ENCODE data around the gene C11orf68. TPM values are rescaled to one million over a fixed set of nuclear protein-coding genes. Genes with fewer than 3 reads are reported as not detected.

The C11orf68 gene
- total RNA-seq, 1 donor from 2014 or later, result 31.7 TPM

DNA sequence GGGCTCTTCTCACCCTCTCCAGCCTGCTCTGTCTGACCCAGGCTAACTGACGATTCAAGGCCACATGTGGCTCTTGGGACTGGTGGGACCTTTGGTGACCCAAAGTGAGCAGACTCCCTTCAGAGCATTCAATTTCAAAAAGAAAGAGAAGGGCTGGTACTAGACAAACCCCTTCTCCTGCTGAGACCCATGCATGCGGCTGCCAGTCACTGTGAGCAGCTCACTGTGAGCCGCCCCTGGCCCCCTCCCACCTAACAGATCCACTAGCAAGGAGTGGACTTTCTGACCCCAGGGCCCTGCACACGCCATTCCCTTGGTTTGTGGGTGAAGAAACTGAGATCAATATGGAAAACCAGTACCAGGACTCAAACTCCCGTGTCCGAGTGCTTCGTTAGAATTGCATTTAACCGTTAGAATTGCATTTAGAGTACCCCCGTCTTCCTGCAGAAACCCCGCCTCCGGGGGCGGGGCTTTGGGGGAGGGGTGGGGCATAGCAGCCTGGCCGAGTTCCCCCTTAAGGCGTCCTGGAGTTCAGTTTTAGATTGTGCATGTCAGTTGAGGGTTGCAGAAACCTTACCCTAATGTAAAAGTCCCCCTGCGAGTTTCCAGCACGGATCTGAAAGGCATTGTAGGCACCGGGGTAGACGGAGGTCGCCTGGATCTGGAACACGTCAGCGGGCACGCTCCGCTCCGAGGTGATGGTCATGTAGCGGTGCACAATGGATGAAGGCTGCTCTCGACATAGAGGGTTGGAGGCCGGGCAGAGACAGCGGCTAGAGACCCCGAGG lies 51.4 kb downstream of the C11orf68 start:
- ChIA-PET CTCF (interaction anchor here (2.8 kb wide), 1 partner anchor 8 kb away, joined by 10 read pairs; the partner anchor contains the start of gene MUS81), POLR2A (interaction anchor here (2.8 to 5.2 kb wide), 2 partner anchors 8 to 23 kb away, joined by 7 to 113 read pairs; partner anchors contain the start of genes CCDC85B, CFL1 and MUS81)
- DNase-seq (no peak), ATAC-seq (ENCODE audit: low read depth) (peak; percentile 29)
- intact Hi-C loops (cut with micrococcal nuclease), result loop anchor here (1.0 kb wide), 1 partner anchor 7 kb away; the partner anchor contains the start of gene MUS81
- TF ChIP-seq, protein P1, sequence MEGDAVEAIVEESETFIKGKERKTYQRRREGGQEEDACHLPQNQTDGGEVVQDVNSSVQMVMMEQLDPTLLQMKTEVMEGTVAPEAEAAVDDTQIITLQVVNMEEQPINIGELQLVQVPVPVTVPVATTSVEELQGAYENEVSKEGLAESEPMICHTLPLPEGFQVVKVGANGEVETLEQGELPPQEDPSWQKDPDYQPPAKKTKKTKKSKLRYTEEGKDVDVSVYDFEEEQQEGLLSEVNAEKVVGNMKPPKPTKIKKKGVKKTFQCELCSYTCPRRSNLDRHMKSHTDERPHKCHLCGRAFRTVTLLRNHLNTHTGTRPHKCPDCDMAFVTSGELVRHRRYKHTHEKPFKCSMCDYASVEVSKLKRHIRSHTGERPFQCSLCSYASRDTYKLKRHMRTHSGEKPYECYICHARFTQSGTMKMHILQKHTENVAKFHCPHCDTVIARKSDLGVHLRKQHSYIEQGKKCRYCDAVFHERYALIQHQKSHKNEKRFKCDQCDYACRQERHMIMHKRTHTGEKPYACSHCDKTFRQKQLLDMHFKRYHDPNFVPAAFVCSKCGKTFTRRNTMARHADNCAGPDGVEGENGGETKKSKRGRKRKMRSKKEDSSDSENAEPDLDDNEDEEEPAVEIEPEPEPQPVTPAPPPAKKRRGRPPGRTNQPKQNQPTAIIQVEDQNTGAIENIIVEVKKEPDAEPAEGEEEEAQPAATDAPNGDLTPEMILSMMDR (IDR thresholded peaks at IDR 0.05), result no peak
- Mint-ChIP-seq H3K27ac (peak overlapping the region; percentile 27), H3K4me3 (no peak overlapping the region), H3K36me3 (ENCODE audit: low read depth) (peaks cover 45% of the 10 kb centered on the region), H3K27me3 (no peaks in the 10 kb centered on the region), H3K4me1 (peaks cover 11% of the 10 kb centered on the region), H3K9me3 (no peaks in the 10 kb centered on the region)

Other genes starting within 250 kb of the C11orf68 start
- 108 and 120 TPM in 2 replicates for gene KAT5, start 206.8 kb downstream of the C11orf68 start, total RNA-seq
- gene RNASEH2C, start 198.3 kb downstream of the C11orf68 start, total RNA-seq, result 85.3 and 91.4 TPM in 2 replicates
- 17.4 and 20.9 TPM in 2 replicates for gene AP5B1, start 138.1 kb downstream of the C11orf68 start, total RNA-seq
- 0.09 and 0.29 TPM in 2 replicates for gene OVOL1, start 132.0 kb downstream of the C11orf68 start, total RNA-seq
- gene SNX32, start 85.1 kb downstream of the C11orf68 start, total RNA-seq, result 0.37 and 1.0 TPM in 2 replicates
- 1,079 and 1,089 TPM in 2 replicates for gene CFL1, start 60.9 kb downstream of the C11orf68 start, total RNA-seq
- 73.8 and 83.1 TPM in 2 replicates for gene MUS81, start 58.6 kb downstream of the C11orf68 start, total RNA-seq
- gene EFEMP2, start 46.3 kb downstream of the C11orf68 start, total RNA-seq, result 3.8 and 6.3 TPM in 2 replicates
- 0.59 and 0.93 TPM in 2 replicates for gene CTSW, start 39.2 kb downstream of the C11orf68 start, total RNA-seq
- 74.5 and 76.5 TPM in 2 replicates for gene FIBP, start 30.6 kb downstream of the C11orf68 start, total RNA-seq
- 21.6 and 23.4 TPM in 2 replicates for gene CCDC85B, start 28.4 kb downstream of the C11orf68 start, total RNA-seq
- 1.0 and 1.4 TPM in 2 replicates for gene FOSL1, start 18.7 kb downstream of the C11orf68 start, total RNA-seq
- gene DRAP1, start 364 bp upstream of the C11orf68 start, total RNA-seq, result 64.7 and 75.8 TPM in 2 replicates
- gene TSGA10IP, start 26.4 kb upstream of the C11orf68 start, total RNA-seq, result not detected in 2 replicates
- 86.6 and 92.3 TPM in 2 replicates for gene SART1, start 42.7 kb upstream of the C11orf68 start, total RNA-seq
- 50.7 and 58.9 TPM in 2 replicates for gene EIF1AD, start 83.1 kb upstream of the C11orf68 start, total RNA-seq
- 220 and 228 TPM in 2 replicates for gene BANF1, start 83.4 kb upstream of the C11orf68 start, total RNA-seq
- gene CST6, start 92.9 kb upstream of the C11orf68 start, total RNA-seq, result not detected in 2 replicates
- not detected in 2 replicates for gene CATSPER1, start 107.4 kb upstream of the C11orf68 start, total RNA-seq
- gene GAL3ST3, start 130.1 kb upstream of the C11orf68 start, total RNA-seq, result not detected in 2 replicates
- gene SF3B2, start 133.3 kb upstream of the C11orf68 start, total RNA-seq, result 198 and 219 TPM in 2 replicates
- gene PACS1, start 151.2 kb upstream of the C11orf68 start, total RNA-seq, result 118 and 121 TPM in 2 replicates

Measured in activated B cell treated with CpG ODN at 0.5 μM for 24 hours (primary cell).